Measurements from ENCODE around the gene MED7. TPM values are rescaled to one million over a fixed set of nuclear protein-coding genes. Genes with fewer than 3 reads are reported as not detected.
A peak's percentile ranks its signal among the peaks of the same experiment; 100 is the strongest.

Gene MED7
- total RNA-seq, 1 donor from 2014 or later, result 11.6 TPM

DNA sequence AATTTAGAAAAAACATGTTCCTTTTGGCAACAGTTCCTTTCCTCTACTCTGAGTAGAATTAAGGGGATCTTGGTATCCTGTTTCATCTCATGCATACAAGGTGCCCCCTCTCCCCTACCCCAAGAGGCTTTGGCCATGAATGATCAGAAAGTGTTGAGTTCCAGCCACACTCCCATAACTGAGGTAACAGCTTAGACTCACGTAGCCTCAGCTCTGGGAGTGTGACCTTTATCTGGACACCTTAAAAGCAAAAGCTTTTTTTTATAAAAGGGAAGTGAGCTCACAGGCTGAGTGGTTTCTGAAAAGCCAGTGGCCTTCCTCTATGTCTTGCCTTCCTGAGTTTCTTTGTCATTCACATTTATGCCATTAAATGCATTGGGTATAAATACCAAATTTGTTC is 32.9 kb downstream of the MED7 start:
- H3K4me3 Mint-ChIP-seq, result no peak overlapping the region
- H3K27me3 Mint-ChIP-seq (ENCODE audit: low read depth), result no peaks in the 10 kb centered on the region
- H3K36me3 Mint-ChIP-seq (ENCODE audit: low read depth), result no peaks in the 10 kb centered on the region
- TF ChIP-seq, protein P1, sequence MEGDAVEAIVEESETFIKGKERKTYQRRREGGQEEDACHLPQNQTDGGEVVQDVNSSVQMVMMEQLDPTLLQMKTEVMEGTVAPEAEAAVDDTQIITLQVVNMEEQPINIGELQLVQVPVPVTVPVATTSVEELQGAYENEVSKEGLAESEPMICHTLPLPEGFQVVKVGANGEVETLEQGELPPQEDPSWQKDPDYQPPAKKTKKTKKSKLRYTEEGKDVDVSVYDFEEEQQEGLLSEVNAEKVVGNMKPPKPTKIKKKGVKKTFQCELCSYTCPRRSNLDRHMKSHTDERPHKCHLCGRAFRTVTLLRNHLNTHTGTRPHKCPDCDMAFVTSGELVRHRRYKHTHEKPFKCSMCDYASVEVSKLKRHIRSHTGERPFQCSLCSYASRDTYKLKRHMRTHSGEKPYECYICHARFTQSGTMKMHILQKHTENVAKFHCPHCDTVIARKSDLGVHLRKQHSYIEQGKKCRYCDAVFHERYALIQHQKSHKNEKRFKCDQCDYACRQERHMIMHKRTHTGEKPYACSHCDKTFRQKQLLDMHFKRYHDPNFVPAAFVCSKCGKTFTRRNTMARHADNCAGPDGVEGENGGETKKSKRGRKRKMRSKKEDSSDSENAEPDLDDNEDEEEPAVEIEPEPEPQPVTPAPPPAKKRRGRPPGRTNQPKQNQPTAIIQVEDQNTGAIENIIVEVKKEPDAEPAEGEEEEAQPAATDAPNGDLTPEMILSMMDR (conservative IDR thresholded peaks at IDR 0.05), result no peak
- H3K27ac Mint-ChIP-seq (ENCODE audit: unreplicated experiment), result no peak overlapping the region
- peaks cover 20% of the 10 kb centered on the region for H3K4me1 Mint-ChIP-seq
- H3K9me3 Mint-ChIP-seq, result no peaks in the 10 kb centered on the region
- no peak for DNase-seq (ENCODE audit: low read depth, low spot score)

- H3K27me3 Mint-ChIP-seq (ENCODE audit: low read depth), result no peaks in the 10 kb centered on the region
- H3K27ac Mint-ChIP-seq (ENCODE audit: unreplicated experiment), result no peak within 1 kb of the TSS
- DNase-seq (ENCODE audit: low read depth, low spot score), result no peak
Measured at GRCh38 chr5:157108976-157109375, 33.7 kb downstream of the MED7 start, which contains the start of gene HAVCR2. TSS of gene HAVCR2 (minus strand) at chr5:157109044. CDS start at chr5:157108983, 61 bp downstream.

DNA sequence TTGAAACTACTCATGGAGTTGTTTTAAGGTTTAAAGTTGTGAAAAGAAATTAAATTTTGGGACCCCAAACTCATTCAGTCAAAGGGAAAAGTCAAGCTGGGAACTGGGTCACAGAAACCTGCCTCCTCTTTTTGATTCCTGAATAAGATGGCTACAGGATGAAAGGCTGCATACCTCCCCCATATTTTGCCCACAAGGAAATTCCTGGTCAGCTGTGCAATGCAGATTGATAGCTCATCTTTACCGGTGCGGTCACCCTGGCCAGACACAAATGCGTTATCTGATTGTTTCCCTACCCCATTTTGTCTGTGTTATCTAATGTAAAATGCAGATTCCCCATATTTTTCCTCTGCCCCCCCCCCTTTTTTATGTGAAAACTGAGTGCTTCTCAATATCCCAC is 35.2 kb downstream of the MED7 start:
- no peaks in the 10 kb centered on the region for H3K27me3 Mint-ChIP-seq (ENCODE audit: low read depth)
- peak overlapping the region; percentile 67 for H3K27ac Mint-ChIP-seq (ENCODE audit: unreplicated experiment)
- H3K9me3 Mint-ChIP-seq, result no peaks in the 10 kb centered on the region
- H3K36me3 Mint-ChIP-seq (ENCODE audit: low read depth), result no peaks in the 10 kb centered on the region
- DNase-seq (ENCODE audit: low read depth, low spot score), result no peak
- peaks cover 20% of the 10 kb centered on the region for H3K4me1 Mint-ChIP-seq
- TF ChIP-seq, protein P1 (conservative IDR thresholded peaks at IDR 0.05), result no peak
- H3K4me3 Mint-ChIP-seq, result no peak overlapping the region

More at GRCh38 chr5:157108976-157109375, 33.7 kb downstream of the MED7 start, which contains the start of gene HAVCR2:
- TF ChIP-seq, protein P1 (conservative IDR thresholded peaks at IDR 0.05), result no peak
- H3K4me3 Mint-ChIP-seq, result no peak within 1 kb of the TSS
- peaks cover 20% of the 10 kb centered on the region for H3K4me1 Mint-ChIP-seq
- H3K36me3 Mint-ChIP-seq (ENCODE audit: low read depth), result no peaks in the 10 kb centered on the region
- no peaks in the 10 kb centered on the region for H3K9me3 Mint-ChIP-seq

GRCh38 chr5:157106630-157107461 is 35.8 kb downstream of the MED7 start:
- no peaks in the 10 kb centered on the region for H3K36me3 Mint-ChIP-seq (ENCODE audit: low read depth)
- no peak overlapping the region for H3K4me3 Mint-ChIP-seq
- no peaks in the 10 kb centered on the region for H3K9me3 Mint-ChIP-seq
- H3K27ac Mint-ChIP-seq (ENCODE audit: unreplicated experiment), result peak overlapping the region; percentile 67
- H3K27me3 Mint-ChIP-seq (ENCODE audit: low read depth), result no peaks in the 10 kb centered on the region
- TF ChIP-seq, protein P1 (conservative IDR thresholded peaks at IDR 0.05), result no peak
- H3K4me1 Mint-ChIP-seq, result peaks cover 20% of the 10 kb centered on the region
- no peak for DNase-seq (ENCODE audit: low read depth, low spot score)

- TF ChIP-seq, protein P1 (conservative IDR thresholded peaks at IDR 0.05), result no peak
- H3K27me3 Mint-ChIP-seq (ENCODE audit: low read depth), result no peaks in the 10 kb centered on the region
Measured at GRCh38 chr5:157100140-157100679, 42.5 kb downstream of the MED7 start.

More at GRCh38 chr5:157100140-157100679, 42.5 kb downstream of the MED7 start:
- H3K9me3 Mint-ChIP-seq, result no peaks in the 10 kb centered on the region
- no peaks in the 10 kb centered on the region for H3K36me3 Mint-ChIP-seq (ENCODE audit: low read depth)
- H3K4me3 Mint-ChIP-seq, result no peak overlapping the region
- peak overlapping the region; percentile 13 for H3K27ac Mint-ChIP-seq (ENCODE audit: unreplicated experiment)
- peaks cover 5% of the 10 kb centered on the region for H3K4me1 Mint-ChIP-seq
- no peak for DNase-seq (ENCODE audit: low read depth, low spot score)
